SK-N-SH treated with all-trans-retinoic acid at 6 μM for 48 hours (cell line): ENCODE measurements around the gene ATP8A2.

Experiments
- ATAC-seq: fragments of 200-7000 bp; cut with Tn5 transposase; 3 replicates; pipeline ENCODE4 v1.9.1; 2020; ENCODE audit warnings: mild to moderate bottlenecking, moderate library complexity
- ARNTL ChIP-seq: fragments of 450-650 bp; formaldehyde crosslinking; IDR thresholded peaks from 2 replicates; pipeline ENCODE4 v1.5.0; 2020; ENCODE audit warnings: low read depth, mild to moderate bottlenecking, moderate library complexity, borderline replicate concordance
- BACH2 ChIP-seq: fragments of 250-450 bp; sonication (Bioruptor Pico); IDR thresholded peaks from 2 replicates; pipeline ENCODE4 v1.9.0; 2021; ENCODE audit warnings: mild to moderate bottlenecking, borderline replicate concordance
- CSDC2 ChIP-seq: fragments of 250-450 bp; sonication (Bioruptor Pico); IDR thresholded peaks from 2 replicates; pipeline ENCODE4 v1.5.0; 2020; ENCODE audit warnings: mild to moderate bottlenecking, moderate library complexity
- GLIS3 ChIP-seq: fragments of 250-450 bp; sonication (Bioruptor Pico); IDR thresholded peaks from 2 replicates; pipeline ENCODE4 v1.5.0; 2020; ENCODE audit warnings: mild to moderate bottlenecking, moderate library complexity
- ISL1 ChIP-seq: fragments of 250-450 bp; sonication (Bioruptor Pico); IDR thresholded peaks from 2 replicates; pipeline ENCODE4 v2.1.2; 2022; ENCODE audit warnings: mild to moderate bottlenecking, moderate library complexity
- OSR1 ChIP-seq: fragments of 250-450 bp; sonication (Bioruptor Pico); IDR thresholded peaks from 2 replicates; pipeline ENCODE4 v1.8.0; 2022; ENCODE audit warnings: moderate library complexity, mild to moderate bottlenecking, inconsistent platforms
- PPARA ChIP-seq: fragments of 250-450 bp; sonication (Bioruptor Pico); IDR thresholded peaks from 2 replicates; pipeline ENCODE4 v1.5.0; 2020; ENCODE audit warnings: mild to moderate bottlenecking, borderline replicate concordance
- RARB ChIP-seq: fragments of 250-450 bp; sonication (Bioruptor Pico); IDR thresholded peaks from 2 replicates; pipeline ENCODE4 v1.8.0; 2021; ENCODE audit warnings: mild to moderate bottlenecking, moderate library complexity
- SNAI2 ChIP-seq: fragments of 250-450 bp; sonication (Bioruptor Pico); IDR thresholded peaks from 2 replicates; pipeline ENCODE4 v1.5.0; 2020; ENCODE audit warnings: mild to moderate bottlenecking, moderate library complexity
- TOX ChIP-seq: fragments of 250-450 bp; sonication (Bioruptor Pico); IDR thresholded peaks from 2 replicates; pipeline ENCODE4 v1.8.0; 2021; ENCODE audit warnings: mild to moderate bottlenecking, moderate library complexity, borderline replicate concordance
- ZC3H10 ChIP-seq: fragments of 250-450 bp; sonication (Bioruptor Pico); IDR thresholded peaks from 2 replicates; pipeline ENCODE4 v1.5.1; 2021; ENCODE audit warnings: mild to moderate bottlenecking, moderate library complexity
- ZFP3 ChIP-seq: fragments of 250-450 bp; sonication (Bioruptor Pico); IDR thresholded peaks from 2 replicates; pipeline ENCODE4 v1.5.0; 2020; ENCODE audit warnings: mild to moderate bottlenecking, moderate library complexity
- ZFP30 ChIP-seq: fragments of 450-650 bp; formaldehyde crosslinking; IDR thresholded peaks from 2 replicates; pipeline ENCODE4 v1.5.0; 2022; ENCODE audit warnings: mild to moderate bottlenecking, moderate library complexity
- ZNF565 ChIP-seq: fragments of 450-650 bp; formaldehyde crosslinking; conservative IDR thresholded peaks from 2 replicates; pipeline ENCODE4 v1.5.0; 2020; ENCODE audit warnings: low read depth, mild to moderate bottlenecking, moderate library complexity
- ZNF70 ChIP-seq: fragments of 450-650 bp; formaldehyde crosslinking; IDR thresholded peaks from 2 replicates; pipeline ENCODE4 v1.5.0; 2020; ENCODE audit warnings: mild to moderate bottlenecking, moderate library complexity
- ZNF8 ChIP-seq: fragments of 450-650 bp; formaldehyde crosslinking; IDR thresholded peaks from 2 replicates; pipeline ENCODE4 v1.5.0; 2020; ENCODE audit warnings: mild to moderate bottlenecking, moderate library complexity
- TF ChIP-seq, protein P1 (sequence below): fragments of 250-450 bp; sonication (Bioruptor Pico); IDR thresholded peaks from 2 replicates; pipeline ENCODE4 v1.8.0; 2021; ENCODE audit warnings: low read depth, mild to moderate bottlenecking, moderate library complexity, borderline replicate concordance
- TF ChIP-seq, protein P2 (sequence below): fragments of 250-450 bp; sonication (Bioruptor Pico); IDR thresholded peaks from 2 replicates; pipeline ENCODE4 v1.5.0; 2020; ENCODE audit warnings: mild to moderate bottlenecking, moderate library complexity
- TF ChIP-seq, protein P3 (sequence below): fragments of 250-450 bp; sonication (Bioruptor Pico); IDR thresholded peaks from 2 replicates; pipeline ENCODE4 v1.8.0; 2020; ENCODE audit warnings: mild to moderate bottlenecking, moderate library complexity, borderline replicate concordance
- TF ChIP-seq, protein P4 (sequence below): fragments of 250-450 bp; sonication (Bioruptor Pico); IDR thresholded peaks from 2 replicates; pipeline ENCODE4 v1.5.1; 2021; ENCODE audit warnings: mild to moderate bottlenecking, moderate library complexity
- TF ChIP-seq, protein P5 (sequence below): fragments of 250-450 bp; sonication (Bioruptor Pico); IDR thresholded peaks from 2 replicates; pipeline ENCODE4 v1.5.1; 2020; ENCODE audit warnings: low read depth, mild to moderate bottlenecking, moderate library complexity

The ATP8A2 gene

DNA sequence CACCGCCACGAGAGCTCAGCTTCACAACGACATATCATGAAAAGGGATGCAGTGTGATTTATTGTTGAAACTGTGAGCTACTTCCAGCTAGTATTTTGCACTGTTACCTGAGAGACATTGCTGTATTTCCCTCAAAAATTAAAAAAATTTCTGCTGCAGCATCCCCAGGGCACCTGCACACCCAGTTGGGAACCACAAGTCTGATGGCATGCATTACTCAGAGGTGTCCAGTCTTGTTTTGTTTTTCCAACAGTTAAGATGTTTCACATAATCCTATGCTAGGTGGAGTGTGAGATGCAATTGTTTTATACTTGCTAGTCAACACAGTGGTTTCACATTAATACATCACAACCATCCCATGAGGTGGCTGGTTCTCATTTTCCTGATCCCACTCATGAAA is 394.8 kb downstream of the ATP8A2 start:
- TF ChIP-seq ISL1 (CRISPR knock-in tag) (no peak), CSDC2 (no peak), ZNF565 (CRISPR knock-in tag) (no peak), ZFP30 (CRISPR knock-in tag) (no peak), OSR1 (CRISPR knock-in tag) (no peak), ARNTL (CRISPR knock-in tag) (no peak), SNAI2 (CRISPR knock-in tag) (no peak), ZNF70 (CRISPR knock-in tag) (no peak), ZNF8 (CRISPR knock-in tag) (no peak), GLIS3 (CRISPR knock-in tag) (no peak), PPARA (CRISPR knock-in tag) (no peak), ZC3H10 (no peak), ZFP3 (no peak), TOX (no peak)
- TF ChIP-seq, protein P1, sequence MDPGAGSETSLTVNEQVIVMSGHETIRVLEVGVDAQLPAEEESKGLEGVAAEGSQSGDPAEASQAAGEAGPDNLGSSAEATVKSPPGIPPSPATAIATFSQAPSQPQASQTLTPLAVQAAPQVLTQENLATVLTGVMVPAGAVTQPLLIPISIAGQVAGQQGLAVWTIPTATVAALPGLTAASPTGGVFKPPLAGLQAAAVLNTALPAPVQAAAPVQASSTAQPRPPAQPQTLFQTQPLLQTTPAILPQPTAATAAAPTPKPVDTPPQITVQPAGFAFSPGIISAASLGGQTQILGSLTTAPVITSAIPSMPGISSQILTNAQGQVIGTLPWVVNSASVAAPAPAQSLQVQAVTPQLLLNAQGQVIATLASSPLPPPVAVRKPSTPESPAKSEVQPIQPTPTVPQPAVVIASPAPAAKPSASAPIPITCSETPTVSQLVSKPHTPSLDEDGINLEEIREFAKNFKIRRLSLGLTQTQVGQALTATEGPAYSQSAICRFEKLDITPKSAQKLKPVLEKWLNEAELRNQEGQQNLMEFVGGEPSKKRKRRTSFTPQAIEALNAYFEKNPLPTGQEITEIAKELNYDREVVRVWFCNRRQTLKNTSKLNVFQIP: no peak
- TF ChIP-seq, protein P2, sequence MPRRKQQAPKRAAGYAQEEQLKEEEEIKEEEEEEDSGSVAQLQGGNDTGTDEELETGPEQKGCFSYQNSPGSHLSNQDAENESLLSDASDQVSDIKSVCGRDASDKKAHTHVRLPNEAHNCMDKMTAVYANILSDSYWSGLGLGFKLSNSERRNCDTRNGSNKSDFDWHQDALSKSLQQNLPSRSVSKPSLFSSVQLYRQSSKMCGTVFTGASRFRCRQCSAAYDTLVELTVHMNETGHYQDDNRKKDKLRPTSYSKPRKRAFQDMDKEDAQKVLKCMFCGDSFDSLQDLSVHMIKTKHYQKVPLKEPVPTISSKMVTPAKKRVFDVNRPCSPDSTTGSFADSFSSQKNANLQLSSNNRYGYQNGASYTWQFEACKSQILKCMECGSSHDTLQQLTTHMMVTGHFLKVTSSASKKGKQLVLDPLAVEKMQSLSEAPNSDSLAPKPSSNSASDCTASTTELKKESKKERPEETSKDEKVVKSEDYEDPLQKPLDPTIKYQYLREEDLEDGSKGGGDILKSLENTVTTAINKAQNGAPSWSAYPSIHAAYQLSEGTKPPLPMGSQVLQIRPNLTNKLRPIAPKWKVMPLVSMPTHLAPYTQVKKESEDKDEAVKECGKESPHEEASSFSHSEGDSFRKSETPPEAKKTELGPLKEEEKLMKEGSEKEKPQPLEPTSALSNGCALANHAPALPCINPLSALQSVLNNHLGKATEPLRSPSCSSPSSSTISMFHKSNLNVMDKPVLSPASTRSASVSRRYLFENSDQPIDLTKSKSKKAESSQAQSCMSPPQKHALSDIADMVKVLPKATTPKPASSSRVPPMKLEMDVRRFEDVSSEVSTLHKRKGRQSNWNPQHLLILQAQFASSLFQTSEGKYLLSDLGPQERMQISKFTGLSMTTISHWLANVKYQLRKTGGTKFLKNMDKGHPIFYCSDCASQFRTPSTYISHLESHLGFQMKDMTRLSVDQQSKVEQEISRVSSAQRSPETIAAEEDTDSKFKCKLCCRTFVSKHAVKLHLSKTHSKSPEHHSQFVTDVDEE (CRISPR knock-in tag): no peak
- TF ChIP-seq, protein P3, sequence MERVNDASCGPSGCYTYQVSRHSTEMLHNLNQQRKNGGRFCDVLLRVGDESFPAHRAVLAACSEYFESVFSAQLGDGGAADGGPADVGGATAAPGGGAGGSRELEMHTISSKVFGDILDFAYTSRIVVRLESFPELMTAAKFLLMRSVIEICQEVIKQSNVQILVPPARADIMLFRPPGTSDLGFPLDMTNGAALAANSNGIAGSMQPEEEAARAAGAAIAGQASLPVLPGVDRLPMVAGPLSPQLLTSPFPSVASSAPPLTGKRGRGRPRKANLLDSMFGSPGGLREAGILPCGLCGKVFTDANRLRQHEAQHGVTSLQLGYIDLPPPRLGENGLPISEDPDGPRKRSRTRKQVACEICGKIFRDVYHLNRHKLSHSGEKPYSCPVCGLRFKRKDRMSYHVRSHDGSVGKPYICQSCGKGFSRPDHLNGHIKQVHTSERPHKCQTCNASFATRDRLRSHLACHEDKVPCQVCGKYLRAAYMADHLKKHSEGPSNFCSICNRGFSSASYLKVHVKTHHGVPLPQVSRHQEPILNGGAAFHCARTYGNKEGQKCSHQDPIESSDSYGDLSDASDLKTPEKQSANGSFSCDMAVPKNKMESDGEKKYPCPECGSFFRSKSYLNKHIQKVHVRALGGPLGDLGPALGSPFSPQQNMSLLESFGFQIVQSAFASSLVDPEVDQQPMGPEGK (CRISPR knock-in tag): no peak
- TF ChIP-seq, protein P4, sequence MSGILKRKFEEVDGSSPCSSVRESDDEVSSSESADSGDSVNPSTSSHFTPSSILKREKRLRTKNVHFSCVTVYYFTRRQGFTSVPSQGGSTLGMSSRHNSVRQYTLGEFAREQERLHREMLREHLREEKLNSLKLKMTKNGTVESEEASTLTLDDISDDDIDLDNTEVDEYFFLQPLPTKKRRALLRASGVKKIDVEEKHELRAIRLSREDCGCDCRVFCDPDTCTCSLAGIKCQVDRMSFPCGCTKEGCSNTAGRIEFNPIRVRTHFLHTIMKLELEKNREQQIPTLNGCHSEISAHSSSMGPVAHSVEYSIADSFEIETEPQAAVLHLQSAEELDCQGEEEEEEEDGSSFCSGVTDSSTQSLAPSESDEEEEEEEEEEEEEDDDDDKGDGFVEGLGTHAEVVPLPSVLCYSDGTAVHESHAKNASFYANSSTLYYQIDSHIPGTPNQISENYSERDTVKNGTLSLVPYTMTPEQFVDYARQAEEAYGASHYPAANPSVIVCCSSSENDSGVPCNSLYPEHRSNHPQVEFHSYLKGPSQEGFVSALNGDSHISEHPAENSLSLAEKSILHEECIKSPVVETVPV (CRISPR knock-in tag): no peak
- TF ChIP-seq, protein P5, sequence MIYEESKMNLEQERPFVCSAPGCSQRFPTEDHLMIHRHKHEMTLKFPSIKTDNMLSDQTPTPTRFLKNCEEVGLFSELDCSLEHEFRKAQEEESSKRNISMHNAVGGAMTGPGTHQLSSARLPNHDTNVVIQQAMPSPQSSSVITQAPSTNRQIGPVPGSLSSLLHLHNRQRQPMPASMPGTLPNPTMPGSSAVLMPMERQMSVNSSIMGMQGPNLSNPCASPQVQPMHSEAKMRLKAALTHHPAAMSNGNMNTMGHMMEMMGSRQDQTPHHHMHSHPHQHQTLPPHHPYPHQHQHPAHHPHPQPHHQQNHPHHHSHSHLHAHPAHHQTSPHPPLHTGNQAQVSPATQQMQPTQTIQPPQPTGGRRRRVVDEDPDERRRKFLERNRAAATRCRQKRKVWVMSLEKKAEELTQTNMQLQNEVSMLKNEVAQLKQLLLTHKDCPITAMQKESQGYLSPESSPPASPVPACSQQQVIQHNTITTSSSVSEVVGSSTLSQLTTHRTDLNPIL: no peak
- ATAC-seq: no peak

DNA sequence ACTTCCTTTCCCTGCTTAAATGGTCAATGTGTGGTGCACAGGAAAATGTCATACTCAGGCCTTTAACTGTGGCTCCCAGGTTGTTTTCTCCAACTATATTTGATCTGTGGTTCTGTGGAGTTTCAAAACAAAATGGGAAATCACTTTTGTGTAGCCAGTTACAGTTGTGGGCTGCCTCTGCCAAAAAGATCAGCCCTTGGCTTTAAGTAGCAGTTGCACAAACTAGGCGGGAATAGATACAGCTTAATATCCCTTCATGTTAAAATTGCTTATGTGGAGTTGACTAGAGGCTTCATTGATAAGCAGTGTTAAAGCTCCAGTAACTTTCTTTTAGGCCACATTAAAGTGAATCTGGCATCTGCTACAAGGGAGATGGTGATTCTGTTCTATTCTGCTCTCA is 395.2 kb downstream of the ATP8A2 start:
- no peak for TF ChIP-seq ZFP30 (CRISPR knock-in tag)
- no peak for TF ChIP-seq ZNF8 (CRISPR knock-in tag)
- no peak for TF ChIP-seq ZNF70 (CRISPR knock-in tag)
- TF ChIP-seq RARB (CRISPR knock-in tag): no peak
- no peak for TF ChIP-seq ZNF565 (CRISPR knock-in tag)
- TF ChIP-seq GLIS3 (CRISPR knock-in tag): no peak
- ATAC-seq: no peak

DNA sequence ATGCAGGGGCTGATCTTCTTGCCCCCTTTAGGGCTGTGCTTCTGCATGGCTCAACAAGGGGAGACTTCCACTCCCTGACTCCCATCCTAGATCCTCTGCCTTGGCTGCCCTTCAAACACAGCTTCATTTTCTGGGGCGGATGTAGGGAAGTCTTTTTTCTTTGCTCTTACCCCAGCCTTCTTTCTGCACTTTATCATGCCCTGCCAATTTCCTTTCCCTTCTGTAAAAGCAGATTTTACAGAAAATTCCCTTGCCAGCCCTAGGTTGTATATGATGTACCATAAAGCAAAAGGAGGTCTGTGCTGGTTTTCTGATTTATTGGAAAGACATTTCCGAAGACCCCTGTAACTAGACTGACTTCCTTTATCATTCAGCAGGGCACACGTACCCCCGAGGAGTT is 396.6 kb downstream of the ATP8A2 start:
- no peak for ATAC-seq
- TF ChIP-seq ZNF565 (CRISPR knock-in tag) (no peak), PPARA (CRISPR knock-in tag) (no peak), BACH2 (CRISPR knock-in tag) (no peak), CSDC2 (no peak)
- TF ChIP-seq, protein P5: no peak
